G401 (cell line): ENCODE results near the gene SPATA2. TPM values are rescaled to one million over a fixed set of nuclear protein-coding genes. Genes with fewer than 3 reads are reported as not detected.
"Not testable (repeated sequence)": the region's sequence is repeated elsewhere in the genome, so short reads cannot be mapped to it uniquely, and the experiment has no call there.

ENCODE experiments used
- DNase-seq: peaks from one replicate; pipeline ENCODE4 v3.0.0-alpha.2; 2015; ENCODE audit warnings: low spot score
- in situ Hi-C: cut with HindIII; loops from 2 replicates; pipeline ENCODE4 v1.10.0; 2016; ENCODE audit warnings: low sequenced_read_pairs, mixed read lengths
- total RNA-seq: library from RNA; depleted of rRNA; stranded (reverse); fragments of >200 nt; shearing (Covaris generic); gene quantifications from 2 replicates; pipeline ENCODE4 v1.2.3, GENCODE V29; 2014; rRNA removed

The SPATA2 gene
- 0.80 and 1.6 TPM in 2 replicates for total RNA-seq

- in situ Hi-C loops: no loop called here
- peak; percentile 96 for DNase-seq
Observed at GRCh38 chr20:49915380-49916145, at the start of gene SPATA2. TSS of gene SPATA2 (minus strand) at chr20:49915529. CDS start at chr20:49908490, 7,039 bp downstream.

GRCh38 chr20:49961413-49961812, 46.1 kb upstream of the SPATA2 start:
- in situ Hi-C loops: no loop called here
- no peak for DNase-seq

GRCh38 chr20:49957089-49957938, 42.0 kb upstream of the SPATA2 start:
- peak; percentile 88 for DNase-seq
- in situ Hi-C loops: not testable (repeated sequence)

GRCh38 chr20:49956689-49957088, 41.4 kb upstream of the SPATA2 start:
- in situ Hi-C loops: no loop called here

GRCh38 chr20:49955830-49956396, 40.6 kb upstream of the SPATA2 start:
- in situ Hi-C loops: not testable (repeated sequence)

More at GRCh38 chr20:49956689-49957088, 41.4 kb upstream of the SPATA2 start:
- no peak for DNase-seq

GRCh38 chr20:49955167-49955566, 39.8 kb upstream of the SPATA2 start:
- in situ Hi-C loops: no loop called here
- no peak for DNase-seq

More at GRCh38 chr20:49955830-49956396, 40.6 kb upstream of the SPATA2 start:
- not testable (repeated sequence) for DNase-seq

GRCh38 chr20:49951151-49951550, 35.8 kb upstream of the SPATA2 start:
- in situ Hi-C loops: no loop called here
- no peak for DNase-seq

GRCh38 chr20:49948809-49949507, 33.6 kb upstream of the SPATA2 start:
- in situ Hi-C loops: no loop called here
- DNase-seq: no peak

GRCh38 chr20:49948178-49948577, 32.8 kb upstream of the SPATA2 start:
- no peak for DNase-seq
- in situ Hi-C loops: no loop called here

- in situ Hi-C loops: no loop called here
- DNase-seq: no peak
Observed at GRCh38 chr20:49945701-49946477, 30.6 kb upstream of the SPATA2 start.

GRCh38 chr20:49945306-49945700, 30.0 kb upstream of the SPATA2 start:
- in situ Hi-C loops: no loop called here
- DNase-seq: no peak

GRCh38 chr20:49942942-49943341, 27.6 kb upstream of the SPATA2 start:
- in situ Hi-C loops: no loop called here
- no peak for DNase-seq

- no peak for DNase-seq
- in situ Hi-C loops: no loop called here
Observed at GRCh38 chr20:49942303-49942702, 27.0 kb upstream of the SPATA2 start.

GRCh38 chr20:49941456-49941855, 26.1 kb upstream of the SPATA2 start:
- in situ Hi-C loops: no loop called here
- DNase-seq: no peak

GRCh38 chr20:49938173-49939163, 23.1 kb upstream of the SPATA2 start:
- DNase-seq: peak; percentile 78
- in situ Hi-C loops: no loop called here

GRCh38 chr20:49937027-49937929, 21.9 kb upstream of the SPATA2 start:
- DNase-seq: peak; percentile 32
- in situ Hi-C loops: no loop called here
